DOHH2 (cell line): ENCODE data around the gene SUPT6H.

Experiments
- CTCF ChIP-seq: fragments of 200-600 bp; sonication (generic); IDR thresholded peaks from one replicate; pipeline ENCODE4 v1.5.1; 2014; ENCODE audit warnings: antibody characterized with exemption, mild to moderate bottlenecking, low read depth, low read length; ENCODE audit not compliant: poor library complexity, severe bottlenecking
- EZH2phosphoT487 ChIP-seq: fragments of 200-600 bp; sonication (generic); IDR thresholded peaks from 2 replicates; pipeline ENCODE4 v1.6.1; 2017; ENCODE audit warnings: borderline replicate concordance, mild to moderate bottlenecking, antibody characterized with exemption, low read length, moderate library complexity, mixed read lengths

GRCh38 chr17:28710861-28711722 is 49.1 kb downstream of the SUPT6H start:
- TF ChIP-seq CTCF: no peak
- TF ChIP-seq EZH2phosphoT487: no peak
